H1 (cell line): Measurements from ENCODE around the gene PIP5K1B. TPM values are rescaled to one million over a fixed set of nuclear protein-coding genes. Genes with fewer than 3 reads are reported as not detected.

Experiments used
- ASH2L ChIP-seq: fragments of 200-600, 300-600 bp; sonication (generic); IDR thresholded peaks from one replicate; pipeline ENCODE4 v1.7.1; 2017; ENCODE audit warnings: low read length
- BRCA1 ChIP-seq: IDR thresholded peaks from 2 replicates; pipeline ENCODE4 v1.6.1; 2012; ENCODE audit warnings: low read depth, low read length, improper control_type of control experiment
- CBX5 ChIP-seq: fragments of 300-800, 300-1000 bp; sonication (generic); IDR thresholded peaks from 2 replicates; pipeline ENCODE4 v1.7.1; 2016; ENCODE audit warnings: antibody characterized with exemption, low read length, low read depth
- CEBPB ChIP-seq: IDR thresholded peaks from 2 replicates; pipeline ENCODE4 v1.6.1; 2012; ENCODE audit warnings: low read depth, low read length
- GTF2F1 ChIP-seq: IDR thresholded peaks from 2 replicates; pipeline ENCODE4 v1.6.1; 2012; ENCODE audit warnings: low read depth, low read length, improper control_type of control experiment, borderline replicate concordance
- NRF1 ChIP-seq: IDR thresholded peaks from 2 replicates; pipeline ENCODE4 v1.6.1; 2011; ENCODE audit warnings: mild to moderate bottlenecking, low read depth, low read length, improper control_type of control experiment
- TBP ChIP-seq: IDR thresholded peaks from 2 replicates; pipeline ENCODE4 v1.6.1; 2011; ENCODE audit warnings: low read depth, low read length, improper control_type of control experiment
- polyA plus RNA-seq, 7 experiments: library from polyadenylated mRNA; depleted of rRNA in 3 of 7; stranded (reverse) in 5 of 7; unstranded in 2 of 7; fragments of >200 nt in 5 of 7; fragments of 200-250 nt in 2 of 7; gene quantifications; 1 replicate in 5 of 7; 2 replicates in 1 of 7; 4 replicates in 1 of 7; pipeline versions ENCODE4 v1.2.1 to v1.2.3, GENCODE V29; 2011 to 2013; ENCODE audit warnings: missing spikeins in 2 of 7, mixed read lengths in 2 of 7
- total RNA-seq: library from RNA; stranded (reverse); fragmentation: NEBNext Ultra II Directional; extraction: Animal tissue kit (Norgen Biotek cat#: 25700); gene quantifications from 2 replicates; pipeline ENCODE4 v1.2.1, GENCODE V29; 2021
- TF ChIP-seq, protein P1 (sequence below): fragments of 300-600 bp; sonication (generic); IDR thresholded peaks from 2 replicates; pipeline ENCODE4 v1.7.1; 2012; ENCODE audit warnings: low read length, moderate library complexity, mild to moderate bottlenecking, inconsistent platforms; ENCODE audit not compliant: insufficient replicate concordance
- TF ChIP-seq, protein P2 (sequence below): IDR thresholded peaks from 2 replicates; pipeline ENCODE4 v1.6.1; 2012; ENCODE audit warnings: inconsistent platforms
- TF ChIP-seq, protein P3 (sequence below): IDR thresholded peaks from 2 replicates; pipeline ENCODE4 v1.6.1; 2012; ENCODE audit warnings: low read length, inconsistent platforms

Gene PIP5K1B
- total and polyA plus RNA-seq, 2 of the 8 experiments (the other 6 are each of a cell fraction or from before 2014, with no cell fraction given): 4.7 to 7.7 TPM

DNA sequence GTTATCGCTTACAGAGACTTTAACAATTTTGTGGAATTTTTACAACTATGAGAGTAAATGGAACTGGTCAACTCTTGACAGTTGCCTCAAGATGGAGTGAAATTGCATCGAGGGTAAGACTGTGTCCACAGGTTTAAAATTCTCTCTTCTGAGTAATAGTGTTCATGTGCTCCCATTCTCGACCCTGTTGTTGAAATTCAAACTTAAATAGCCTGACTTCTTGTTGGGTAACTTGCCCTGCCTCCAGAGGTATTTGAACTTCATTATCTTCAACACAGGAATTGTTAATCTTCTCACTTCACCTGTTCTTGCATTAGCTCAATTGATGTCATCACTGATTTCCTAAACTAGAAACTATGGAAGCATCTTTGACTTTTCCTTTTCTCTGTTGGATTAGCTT lies 77.5 kb downstream of the PIP5K1B start (continued):
- TF ChIP-seq, protein P1, sequence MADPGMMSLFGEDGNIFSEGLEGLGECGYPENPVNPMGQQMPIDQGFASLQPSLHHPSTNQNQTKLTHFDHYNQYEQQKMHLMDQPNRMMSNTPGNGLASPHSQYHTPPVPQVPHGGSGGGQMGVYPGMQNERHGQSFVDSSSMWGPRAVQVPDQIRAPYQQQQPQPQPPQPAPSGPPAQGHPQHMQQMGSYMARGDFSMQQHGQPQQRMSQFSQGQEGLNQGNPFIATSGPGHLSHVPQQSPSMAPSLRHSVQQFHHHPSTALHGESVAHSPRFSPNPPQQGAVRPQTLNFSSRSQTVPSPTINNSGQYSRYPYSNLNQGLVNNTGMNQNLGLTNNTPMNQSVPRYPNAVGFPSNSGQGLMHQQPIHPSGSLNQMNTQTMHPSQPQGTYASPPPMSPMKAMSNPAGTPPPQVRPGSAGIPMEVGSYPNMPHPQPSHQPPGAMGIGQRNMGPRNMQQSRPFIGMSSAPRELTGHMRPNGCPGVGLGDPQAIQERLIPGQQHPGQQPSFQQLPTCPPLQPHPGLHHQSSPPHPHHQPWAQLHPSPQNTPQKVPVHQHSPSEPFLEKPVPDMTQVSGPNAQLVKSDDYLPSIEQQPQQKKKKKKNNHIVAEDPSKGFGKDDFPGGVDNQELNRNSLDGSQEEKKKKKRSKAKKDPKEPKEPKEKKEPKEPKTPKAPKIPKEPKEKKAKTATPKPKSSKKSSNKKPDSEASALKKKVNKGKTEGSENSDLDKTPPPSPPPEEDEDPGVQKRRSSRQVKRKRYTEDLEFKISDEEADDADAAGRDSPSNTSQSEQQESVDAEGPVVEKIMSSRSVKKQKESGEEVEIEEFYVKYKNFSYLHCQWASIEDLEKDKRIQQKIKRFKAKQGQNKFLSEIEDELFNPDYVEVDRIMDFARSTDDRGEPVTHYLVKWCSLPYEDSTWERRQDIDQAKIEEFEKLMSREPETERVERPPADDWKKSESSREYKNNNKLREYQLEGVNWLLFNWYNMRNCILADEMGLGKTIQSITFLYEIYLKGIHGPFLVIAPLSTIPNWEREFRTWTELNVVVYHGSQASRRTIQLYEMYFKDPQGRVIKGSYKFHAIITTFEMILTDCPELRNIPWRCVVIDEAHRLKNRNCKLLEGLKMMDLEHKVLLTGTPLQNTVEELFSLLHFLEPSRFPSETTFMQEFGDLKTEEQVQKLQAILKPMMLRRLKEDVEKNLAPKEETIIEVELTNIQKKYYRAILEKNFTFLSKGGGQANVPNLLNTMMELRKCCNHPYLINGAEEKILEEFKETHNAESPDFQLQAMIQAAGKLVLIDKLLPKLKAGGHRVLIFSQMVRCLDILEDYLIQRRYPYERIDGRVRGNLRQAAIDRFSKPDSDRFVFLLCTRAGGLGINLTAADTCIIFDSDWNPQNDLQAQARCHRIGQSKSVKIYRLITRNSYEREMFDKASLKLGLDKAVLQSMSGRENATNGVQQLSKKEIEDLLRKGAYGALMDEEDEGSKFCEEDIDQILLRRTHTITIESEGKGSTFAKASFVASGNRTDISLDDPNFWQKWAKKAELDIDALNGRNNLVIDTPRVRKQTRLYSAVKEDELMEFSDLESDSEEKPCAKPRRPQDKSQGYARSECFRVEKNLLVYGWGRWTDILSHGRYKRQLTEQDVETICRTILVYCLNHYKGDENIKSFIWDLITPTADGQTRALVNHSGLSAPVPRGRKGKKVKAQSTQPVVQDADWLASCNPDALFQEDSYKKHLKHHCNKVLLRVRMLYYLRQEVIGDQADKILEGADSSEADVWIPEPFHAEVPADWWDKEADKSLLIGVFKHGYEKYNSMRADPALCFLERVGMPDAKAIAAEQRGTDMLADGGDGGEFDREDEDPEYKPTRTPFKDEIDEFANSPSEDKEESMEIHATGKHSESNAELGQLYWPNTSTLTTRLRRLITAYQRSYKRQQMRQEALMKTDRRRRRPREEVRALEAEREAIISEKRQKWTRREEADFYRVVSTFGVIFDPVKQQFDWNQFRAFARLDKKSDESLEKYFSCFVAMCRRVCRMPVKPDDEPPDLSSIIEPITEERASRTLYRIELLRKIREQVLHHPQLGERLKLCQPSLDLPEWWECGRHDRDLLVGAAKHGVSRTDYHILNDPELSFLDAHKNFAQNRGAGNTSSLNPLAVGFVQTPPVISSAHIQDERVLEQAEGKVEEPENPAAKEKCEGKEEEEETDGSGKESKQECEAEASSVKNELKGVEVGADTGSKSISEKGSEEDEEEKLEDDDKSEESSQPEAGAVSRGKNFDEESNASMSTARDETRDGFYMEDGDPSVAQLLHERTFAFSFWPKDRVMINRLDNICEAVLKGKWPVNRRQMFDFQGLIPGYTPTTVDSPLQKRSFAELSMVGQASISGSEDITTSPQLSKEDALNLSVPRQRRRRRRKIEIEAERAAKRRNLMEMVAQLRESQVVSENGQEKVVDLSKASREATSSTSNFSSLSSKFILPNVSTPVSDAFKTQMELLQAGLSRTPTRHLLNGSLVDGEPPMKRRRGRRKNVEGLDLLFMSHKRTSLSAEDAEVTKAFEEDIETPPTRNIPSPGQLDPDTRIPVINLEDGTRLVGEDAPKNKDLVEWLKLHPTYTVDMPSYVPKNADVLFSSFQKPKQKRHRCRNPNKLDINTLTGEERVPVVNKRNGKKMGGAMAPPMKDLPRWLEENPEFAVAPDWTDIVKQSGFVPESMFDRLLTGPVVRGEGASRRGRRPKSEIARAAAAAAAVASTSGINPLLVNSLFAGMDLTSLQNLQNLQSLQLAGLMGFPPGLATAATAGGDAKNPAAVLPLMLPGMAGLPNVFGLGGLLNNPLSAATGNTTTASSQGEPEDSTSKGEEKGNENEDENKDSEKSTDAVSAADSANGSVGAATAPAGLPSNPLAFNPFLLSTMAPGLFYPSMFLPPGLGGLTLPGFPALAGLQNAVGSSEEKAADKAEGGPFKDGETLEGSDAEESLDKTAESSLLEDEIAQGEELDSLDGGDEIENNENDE: no peak
- TF ChIP-seq CBX5 (no peak), ASH2L (no peak), NRF1 (no peak), BRCA1 (no peak), CEBPB (no peak), GTF2F1 (no peak), TBP (no peak)
- TF ChIP-seq, protein P2, sequence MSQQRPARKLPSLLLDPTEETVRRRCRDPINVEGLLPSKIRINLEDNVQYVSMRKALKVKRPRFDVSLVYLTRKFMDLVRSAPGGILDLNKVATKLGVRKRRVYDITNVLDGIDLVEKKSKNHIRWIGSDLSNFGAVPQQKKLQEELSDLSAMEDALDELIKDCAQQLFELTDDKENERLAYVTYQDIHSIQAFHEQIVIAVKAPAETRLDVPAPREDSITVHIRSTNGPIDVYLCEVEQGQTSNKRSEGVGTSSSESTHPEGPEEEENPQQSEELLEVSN: no peak
- TF ChIP-seq, protein P3, sequence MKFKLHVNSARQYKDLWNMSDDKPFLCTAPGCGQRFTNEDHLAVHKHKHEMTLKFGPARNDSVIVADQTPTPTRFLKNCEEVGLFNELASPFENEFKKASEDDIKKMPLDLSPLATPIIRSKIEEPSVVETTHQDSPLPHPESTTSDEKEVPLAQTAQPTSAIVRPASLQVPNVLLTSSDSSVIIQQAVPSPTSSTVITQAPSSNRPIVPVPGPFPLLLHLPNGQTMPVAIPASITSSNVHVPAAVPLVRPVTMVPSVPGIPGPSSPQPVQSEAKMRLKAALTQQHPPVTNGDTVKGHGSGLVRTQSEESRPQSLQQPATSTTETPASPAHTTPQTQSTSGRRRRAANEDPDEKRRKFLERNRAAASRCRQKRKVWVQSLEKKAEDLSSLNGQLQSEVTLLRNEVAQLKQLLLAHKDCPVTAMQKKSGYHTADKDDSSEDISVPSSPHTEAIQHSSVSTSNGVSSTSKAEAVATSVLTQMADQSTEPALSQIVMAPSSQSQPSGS: no peak
